TTC549 (cell line): ENCODE data around the gene HNRNPA1L2.
"Not testable (repeated sequence)": the region's sequence is repeated elsewhere in the genome, so short reads cannot be mapped to it uniquely, and the experiment has no call there.

ENCODE experiments used
- FAIRE-seq: peaks from 2 replicates; lab custom pipeline; 2012; peaks lifted over from hg19 to GRCh38; lab: Jason Lieb, UNC

The HNRNPA1L2 gene

DNA sequence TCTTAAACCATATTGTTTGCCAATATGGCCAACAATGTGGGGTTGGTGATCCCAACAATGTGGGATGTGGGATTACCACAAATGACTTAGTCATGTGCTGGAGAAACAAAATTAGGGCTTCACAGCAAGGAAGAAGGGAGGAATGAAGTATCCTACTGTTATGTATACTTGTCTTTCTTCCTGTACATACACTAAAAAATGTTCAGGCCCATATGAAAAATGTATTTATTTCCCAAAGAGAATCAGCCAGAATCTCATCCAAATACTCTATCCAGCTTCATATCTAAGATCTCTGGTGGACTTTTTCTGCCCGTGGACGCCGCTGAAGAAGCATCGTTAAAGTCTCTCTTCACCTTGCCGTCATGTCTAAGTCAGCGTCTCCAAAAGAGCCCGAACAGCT lies at the start of gene HNRNPA1L2:
TSS of gene HNRNPA1L2 (plus strand) at position 301 of the 400 bp plus-strand sequence. CDS start at position 363, 62 bp downstream.
- FAIRE-seq: no peak

DNA sequence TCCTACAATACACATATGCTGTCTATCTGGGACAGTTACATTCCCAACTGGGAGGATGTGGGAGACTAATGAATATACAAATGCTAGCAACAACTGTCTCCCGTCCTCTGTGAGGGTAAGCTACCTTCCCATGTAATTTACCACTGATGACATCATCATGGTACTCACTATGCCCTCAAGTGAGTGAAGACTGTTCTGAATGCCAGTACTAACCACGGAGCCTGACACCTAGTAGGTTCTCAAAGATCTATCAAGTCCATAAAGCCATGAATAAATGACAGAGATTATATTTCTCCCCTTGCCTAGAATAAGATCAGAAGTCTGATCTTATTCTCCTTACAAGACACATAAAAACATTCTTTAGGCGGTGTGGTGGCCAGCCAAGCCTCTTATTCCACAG lies 49.1 kb upstream of the HNRNPA1L2 start:
- FAIRE-seq: not testable (repeated sequence)

GRCh38 chr13:52593812-52594211 lies 48.4 kb upstream of the HNRNPA1L2 start:
- not testable (repeated sequence) for FAIRE-seq

- not testable (repeated sequence) for FAIRE-seq
Observed at GRCh38 chr13:52594295-52594694, 47.9 kb upstream of the HNRNPA1L2 start.

GRCh38 chr13:52597676-52598075 lies 44.6 kb upstream of the HNRNPA1L2 start:
- FAIRE-seq: no peak

DNA sequence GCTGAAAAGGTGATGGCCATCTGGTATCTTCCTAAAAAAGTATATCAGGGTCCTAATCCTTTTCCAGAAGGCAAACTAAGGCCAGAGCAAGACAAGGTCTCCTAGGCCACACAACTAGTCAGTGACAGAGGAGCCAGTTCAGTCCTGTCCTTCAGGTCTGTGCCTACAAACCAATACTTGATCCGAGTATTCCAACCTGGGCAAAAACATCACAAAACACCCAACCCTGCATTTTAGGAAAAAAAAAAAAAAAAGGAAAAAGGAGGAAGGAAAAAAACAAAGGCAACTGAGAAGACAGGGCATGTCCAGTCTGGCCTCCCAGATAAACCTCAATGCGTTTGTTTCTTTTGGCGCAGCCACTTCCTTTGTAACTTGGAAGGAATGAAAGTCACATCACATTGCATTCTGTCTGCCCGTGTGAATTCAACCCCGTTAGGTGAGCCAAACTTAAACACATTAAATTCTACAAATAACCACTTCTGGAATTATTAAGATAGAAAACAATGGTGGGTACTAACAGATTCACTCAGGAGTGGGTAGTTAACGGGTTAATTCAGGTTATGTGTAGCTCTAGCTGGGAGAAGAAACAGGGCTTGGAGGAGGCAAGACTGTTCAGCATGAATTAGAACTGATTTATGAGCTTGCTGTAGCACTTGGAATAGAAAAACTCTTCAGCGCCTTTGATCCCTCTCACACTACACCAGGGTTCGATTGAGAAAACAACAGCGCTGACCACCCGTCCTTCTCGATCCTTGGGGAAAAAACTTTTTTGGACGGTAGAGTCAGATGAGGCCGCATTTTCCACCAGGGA lies 43.0 kb upstream of the HNRNPA1L2 start:
- FAIRE-seq: no peak

- no peak for FAIRE-seq
Observed at GRCh38 chr13:52599848-52600603, 42.2 kb upstream of the HNRNPA1L2 start.

DNA sequence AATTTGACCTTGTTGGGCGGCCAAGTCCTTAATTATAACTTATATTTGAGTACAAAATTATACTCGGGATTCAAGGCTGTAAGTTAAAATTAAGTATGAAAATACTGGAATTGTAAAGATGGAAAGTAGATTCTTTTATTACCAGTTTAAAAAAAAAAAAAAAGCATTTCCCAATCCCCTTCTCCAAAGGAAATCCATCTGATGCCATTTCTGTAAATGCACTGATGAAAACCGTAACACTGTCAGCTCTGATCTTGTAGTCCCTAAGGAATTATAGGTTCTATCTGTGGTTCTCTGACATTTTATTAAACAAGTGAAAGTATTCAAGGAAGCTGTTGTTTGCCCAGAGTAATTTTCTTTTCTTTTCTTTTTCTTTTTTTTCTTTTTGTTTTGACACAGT lies 41.6 kb upstream of the HNRNPA1L2 start:
- FAIRE-seq: no peak

DNA sequence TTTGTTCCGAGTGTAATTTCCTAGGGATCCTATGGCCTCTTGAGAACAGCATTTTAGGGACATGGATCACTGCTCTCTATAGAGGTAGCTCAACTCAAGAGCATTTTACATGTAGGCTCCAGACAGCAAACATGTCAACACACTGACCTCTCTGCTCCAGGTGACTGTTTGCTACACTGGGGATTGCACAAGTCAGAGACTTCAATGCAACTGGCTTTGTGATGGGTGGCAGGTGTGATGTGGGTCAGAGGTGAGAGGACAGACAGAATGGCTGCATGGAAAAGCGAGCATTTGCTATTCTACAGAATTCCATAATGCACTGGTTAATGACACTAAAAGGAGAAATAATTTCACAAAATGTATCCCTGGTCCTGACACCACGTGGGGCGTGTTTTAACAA lies 38.9 kb upstream of the HNRNPA1L2 start:
- not testable (repeated sequence) for FAIRE-seq

DNA sequence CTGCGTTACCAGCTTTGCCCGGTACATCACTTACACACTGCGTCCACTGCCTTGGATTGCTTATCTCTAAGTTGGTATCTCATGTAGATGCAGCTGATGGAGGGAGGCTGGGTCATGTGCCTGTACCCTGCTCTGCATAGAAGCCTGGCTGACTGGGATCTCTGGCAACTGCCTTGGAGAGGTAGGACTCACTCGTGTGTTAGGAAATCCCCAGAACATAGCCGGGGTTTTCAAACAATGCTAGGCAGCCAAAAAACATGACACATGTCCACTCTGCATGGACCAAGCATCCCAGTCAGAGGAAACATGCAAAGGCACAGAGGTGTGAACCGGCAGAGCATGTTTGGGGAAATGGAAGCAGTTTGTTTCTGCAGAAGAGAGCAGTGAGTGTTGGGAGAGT lies 36.1 kb upstream of the HNRNPA1L2 start:
- not testable (repeated sequence) for FAIRE-seq

GRCh38 chr13:52606795-52607194 lies 35.4 kb upstream of the HNRNPA1L2 start:
- FAIRE-seq: not testable (repeated sequence)

DNA sequence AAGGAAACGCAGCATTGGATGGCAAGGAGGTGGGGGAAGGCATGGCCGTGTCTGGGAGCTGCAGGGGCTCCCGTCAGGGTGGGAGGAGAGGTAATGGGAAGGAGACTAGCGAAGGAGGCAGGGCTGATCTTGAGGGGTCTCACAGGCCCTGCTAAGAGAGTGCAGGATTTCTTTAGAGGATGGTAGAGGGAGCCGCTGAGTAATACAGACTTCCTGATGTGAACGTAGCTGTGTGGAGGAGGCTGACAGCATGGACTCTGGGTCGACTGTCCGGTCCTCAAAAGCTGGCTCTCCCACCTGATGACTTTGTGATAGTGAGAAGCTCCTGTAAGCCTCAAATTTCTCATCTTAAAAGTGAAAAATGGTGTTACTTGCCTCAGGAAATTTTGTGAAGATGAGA lies 34.0 kb upstream of the HNRNPA1L2 start:
- FAIRE-seq: not testable (repeated sequence)

DNA sequence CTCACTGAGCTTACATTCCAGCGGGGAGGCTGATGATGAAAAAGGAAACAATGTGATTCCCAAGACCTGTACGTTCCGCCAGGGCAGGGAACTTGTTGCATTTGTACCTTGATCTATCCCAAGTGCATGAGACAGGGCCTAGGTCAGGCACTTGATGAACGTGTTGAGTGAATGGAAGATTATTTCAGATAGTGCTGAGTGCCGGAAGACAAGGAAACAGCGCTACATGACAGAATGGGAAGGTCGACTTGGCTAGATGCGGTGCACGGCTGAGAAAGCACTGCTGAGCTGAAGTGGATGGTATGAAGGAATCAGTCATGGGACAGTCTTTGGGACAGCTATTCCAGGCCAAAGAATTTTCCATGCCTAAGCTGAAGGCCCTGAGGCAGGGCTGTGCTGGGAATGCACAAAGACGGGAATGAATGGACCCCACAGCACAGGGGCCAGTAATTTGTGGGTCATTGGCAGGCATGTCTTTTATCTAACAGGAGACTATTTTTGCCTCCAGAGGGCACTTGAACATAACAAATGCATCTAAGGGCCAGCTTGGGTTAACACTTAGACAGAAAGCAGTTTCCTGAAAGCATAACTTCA lies 33.1 kb upstream of the HNRNPA1L2 start:
- peak; percentile 15 for FAIRE-seq

- FAIRE-seq: not testable (repeated sequence)
Observed at GRCh38 chr13:52610158-52610557, 32.1 kb upstream of the HNRNPA1L2 start.

DNA sequence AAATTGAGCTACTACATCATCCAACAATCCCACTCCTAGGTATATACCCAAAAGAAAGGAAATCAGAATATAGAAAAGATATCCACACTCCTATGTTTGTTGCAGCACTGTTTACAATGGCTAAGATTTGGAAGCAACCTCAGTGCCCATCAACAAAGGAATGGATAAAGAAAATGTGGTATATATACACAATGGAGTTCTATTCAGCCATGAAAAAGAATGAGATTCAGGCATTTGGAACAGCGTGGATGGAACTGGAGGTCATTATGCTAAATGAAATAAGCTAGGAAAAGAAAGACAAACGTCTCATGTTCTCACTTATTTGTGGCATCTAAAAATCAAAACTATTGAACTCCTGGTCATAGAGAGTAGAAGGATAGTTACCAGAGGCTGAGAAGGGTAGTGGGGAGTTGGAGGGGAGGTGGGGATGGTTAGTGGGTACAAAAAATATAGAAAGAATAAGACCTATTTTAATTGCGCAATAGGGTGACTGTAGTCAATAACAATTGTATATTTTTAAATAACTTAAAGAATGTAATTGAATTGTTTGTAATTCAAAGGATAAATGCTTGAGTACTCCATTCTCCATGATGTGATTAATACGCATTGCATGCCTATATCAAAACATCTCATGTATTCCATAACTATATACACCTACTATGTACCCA lies 27.0 kb upstream of the HNRNPA1L2 start:
- no peak for FAIRE-seq

DNA sequence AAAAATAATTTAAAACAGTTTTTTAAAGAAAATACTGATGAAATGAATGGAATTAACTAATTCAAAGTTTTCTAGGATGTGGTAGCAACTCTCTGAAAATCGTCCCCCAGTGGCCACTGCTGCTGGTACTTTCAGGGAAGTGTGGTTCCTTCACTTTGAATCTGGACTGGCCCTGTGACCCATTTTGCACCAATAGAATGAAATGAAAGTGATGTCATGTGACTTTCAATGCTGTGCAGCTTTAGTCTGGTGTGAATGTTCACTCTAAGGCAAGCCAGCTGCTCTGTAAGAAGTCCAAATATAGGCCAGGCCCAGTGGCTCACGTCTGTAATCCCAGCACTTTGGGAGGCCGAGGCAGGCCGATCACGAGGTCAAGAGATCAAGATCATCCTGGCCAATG lies 26.4 kb upstream of the HNRNPA1L2 start:
- FAIRE-seq: no peak

DNA sequence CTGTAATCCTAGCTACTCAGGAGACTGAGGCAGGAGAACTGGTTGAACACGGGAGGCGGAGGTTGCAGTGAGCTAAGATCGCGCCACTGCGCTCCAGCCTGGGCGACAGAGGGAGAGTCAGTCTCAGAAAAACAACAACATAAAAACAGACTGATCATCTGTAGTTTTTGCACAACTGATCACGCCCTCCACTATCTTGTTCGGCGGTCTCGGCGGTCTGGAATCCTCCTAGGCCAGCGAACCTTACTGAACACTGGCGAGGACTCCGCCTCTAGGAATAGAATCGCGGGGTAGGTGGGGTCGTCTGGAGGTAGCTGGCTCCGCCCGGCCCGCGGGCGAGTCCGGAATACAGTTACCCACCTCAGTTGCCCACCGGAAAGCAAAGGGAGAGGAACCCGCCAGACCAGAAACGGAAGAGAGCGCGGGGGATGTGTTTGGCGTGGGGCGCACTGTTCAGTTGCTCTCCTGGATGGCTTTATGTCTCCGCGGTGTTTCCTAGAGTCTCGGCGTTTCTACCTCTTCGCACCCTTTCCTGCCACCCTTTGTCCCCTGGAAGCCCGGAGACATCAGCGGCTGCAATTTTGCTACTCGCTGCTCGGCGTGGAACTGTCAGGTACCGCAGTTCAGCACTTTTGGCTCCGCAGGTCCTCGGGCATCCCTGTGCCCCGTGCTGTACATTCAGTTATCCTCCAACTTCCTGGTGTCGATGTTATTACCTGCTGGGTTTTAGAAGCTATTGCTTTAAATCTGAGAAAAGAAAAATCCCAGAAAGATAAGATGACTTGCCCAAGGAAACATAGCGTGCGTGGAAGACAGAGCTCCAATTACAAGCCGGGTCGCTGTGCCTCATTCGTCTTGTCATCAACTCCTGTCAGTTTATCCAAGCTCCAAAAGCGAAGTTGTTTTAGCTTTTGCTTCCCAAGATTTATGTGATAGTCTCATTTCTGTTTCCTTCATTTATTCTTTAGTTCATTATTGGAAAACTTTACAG lies 24.9 kb upstream of the HNRNPA1L2 start:
- FAIRE-seq: no peak

DNA sequence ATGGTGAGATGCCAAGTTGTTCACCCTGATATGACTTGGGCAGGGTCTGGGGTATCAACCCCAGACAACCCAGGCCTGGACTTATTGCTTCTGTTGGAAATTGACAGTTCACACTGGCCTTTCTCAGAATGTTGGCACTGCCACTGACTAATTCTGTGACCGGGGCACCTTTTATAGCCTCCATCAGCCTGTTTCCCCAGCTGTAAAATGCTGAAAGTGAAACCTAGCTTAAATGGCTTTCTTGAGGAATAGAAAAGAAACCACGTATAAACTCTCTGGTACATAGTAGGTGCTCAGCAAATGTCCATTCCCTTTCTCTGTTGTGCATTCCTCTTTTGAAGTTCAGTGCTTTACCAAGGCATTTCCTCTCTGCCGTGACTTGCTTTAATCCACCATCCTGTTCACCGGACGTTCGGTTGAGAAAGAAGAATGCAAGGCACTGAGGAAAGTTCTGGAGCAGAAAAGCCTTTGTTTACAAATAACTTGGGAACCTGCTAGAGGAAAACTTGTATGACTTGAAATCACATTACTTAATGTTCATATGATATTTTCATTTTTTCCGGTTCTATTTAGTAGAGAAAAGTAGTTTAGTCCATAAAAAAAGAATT lies 11.0 kb upstream of the HNRNPA1L2 start:
- FAIRE-seq: not testable (repeated sequence)

DNA sequence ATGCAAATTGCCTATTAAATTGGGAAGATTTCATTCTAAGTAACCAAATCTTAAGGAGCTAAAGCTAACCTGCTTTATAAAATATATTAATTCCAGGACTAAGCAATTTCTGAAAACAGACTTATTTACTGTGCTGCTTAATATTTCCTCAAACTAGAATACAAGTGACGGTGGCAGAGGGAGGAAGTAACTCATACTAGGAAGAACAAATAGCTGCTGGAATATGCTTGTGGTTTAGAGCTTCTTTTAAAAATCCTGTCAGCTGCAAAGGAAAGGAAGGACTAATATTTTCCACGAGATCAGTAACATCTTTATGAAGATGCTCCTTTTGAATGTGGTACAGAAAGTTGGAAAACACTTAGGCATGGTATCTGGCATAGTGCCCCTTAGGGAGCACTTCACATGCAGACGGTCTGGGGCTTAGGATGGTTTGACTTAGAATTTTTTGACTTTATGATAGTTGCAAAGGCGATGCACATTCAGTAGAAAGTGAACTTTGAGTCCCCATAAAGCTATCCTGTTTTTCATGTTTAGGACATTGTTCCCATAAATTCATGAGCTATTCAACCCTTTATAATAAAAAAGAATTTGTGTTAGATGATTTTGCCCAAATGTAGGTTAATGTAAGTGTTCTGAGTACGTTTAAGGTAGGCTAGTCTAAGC lies 3.4 kb upstream of the HNRNPA1L2 start:
- FAIRE-seq: no peak

GRCh38 chr13:52644108-52644507 lies 1.9 kb downstream of the HNRNPA1L2 start:
- FAIRE-seq: no peak
